GM06990 (cell line): Measurements from ENCODE around the gene STRIT1.

Source experiments
- DNase-seq: peaks from one replicate; pipeline ENCODE4 v3.0.0-alpha.2; 2011; ENCODE audit not compliant: insufficient read length; ENCODE audit errors: extremely low read depth
- H3K27me3 ChIP-seq: replicated peaks from 2 replicates; pipeline ENCODE4 v1.6.0; 2011; ENCODE audit warnings: low read length; ENCODE audit not compliant: control insufficient read depth, insufficient read depth
- H3K36me3 ChIP-seq: 2 replicates; pipeline ENCODE4 v1.5.1; 2011; ENCODE audit warnings: low read length; ENCODE audit not compliant: control insufficient read depth, insufficient read depth
- H3K4me3 ChIP-seq: replicated peaks from 2 replicates; pipeline ENCODE4 v1.5.1; 2011; ENCODE audit warnings: low read depth, mild to moderate bottlenecking, control low read depth, low read length
- CTCF ChIP-seq: IDR thresholded peaks from 2 replicates; pipeline ENCODE4 v1.5.1; 2011; ENCODE audit warnings: low read length, control low read depth, mild to moderate bottlenecking, inconsistent platforms; ENCODE audit not compliant: insufficient read depth, poor library complexity, severe bottlenecking

Gene STRIT1

GRCh38 chr3:155313916-155314315 lies 20.4 kb upstream of the STRIT1 start:
- no peak for TF ChIP-seq CTCF
- Histone ChIP-seq H3K27me3 (no peaks in the 10 kb centered on the region), H3K4me3 (no peak overlapping the region), H3K36me3 (no peaks in the 10 kb centered on the region)
- DNase-seq = no peak

DNA sequence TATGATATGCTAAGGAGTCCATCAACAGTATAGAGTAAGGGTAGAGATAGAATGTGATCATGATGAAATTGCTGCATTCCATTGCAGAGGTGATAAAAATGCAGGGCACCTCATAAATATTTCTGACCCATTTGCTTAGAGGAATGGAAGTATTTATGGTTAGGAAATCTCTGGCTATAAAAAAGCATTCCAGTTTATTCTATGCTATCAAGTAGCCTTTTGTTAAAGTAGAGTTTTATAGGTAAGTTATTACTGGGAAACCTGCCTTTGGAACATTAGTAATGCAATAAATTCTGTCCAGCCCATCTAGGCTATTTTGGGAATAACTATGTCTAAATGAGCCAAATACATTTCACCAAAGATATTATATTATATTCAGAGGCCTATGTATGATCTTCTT lies 19.8 kb upstream of the STRIT1 start:
- no peaks in the 10 kb centered on the region for H3K27me3 ChIP-seq
- TF ChIP-seq CTCF = no peak
- no peaks in the 10 kb centered on the region for H3K36me3 ChIP-seq
- H3K4me3 ChIP-seq = no peak overlapping the region
- no peak for DNase-seq

DNA sequence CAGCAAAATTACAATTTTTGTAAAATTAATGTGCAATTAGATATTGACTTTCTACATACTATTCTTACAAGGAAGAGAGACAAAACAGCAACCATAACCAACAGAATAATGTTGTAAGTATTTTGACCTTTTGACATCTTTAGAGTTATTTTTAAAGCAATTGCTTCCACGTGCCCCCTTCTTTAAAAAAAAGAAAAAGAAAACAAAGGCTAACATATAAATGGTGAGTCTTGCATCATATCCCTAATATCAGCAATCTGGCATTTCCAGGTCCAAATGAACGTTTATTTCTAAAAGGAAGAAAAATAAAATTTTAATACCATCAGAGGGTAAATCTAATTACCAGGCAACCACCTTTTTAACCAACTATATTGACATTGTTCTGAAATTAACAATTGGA lies 19.3 kb upstream of the STRIT1 start:
- DNase-seq = no peak
- Histone ChIP-seq H3K36me3 (no peaks in the 10 kb centered on the region), H3K27me3 (no peaks in the 10 kb centered on the region), H3K4me3 (no peak overlapping the region)
- no peak for TF ChIP-seq CTCF

- no peaks in the 10 kb centered on the region for H3K27me3 ChIP-seq
- DNase-seq = no peak
- no peaks in the 10 kb centered on the region for H3K36me3 ChIP-seq
- no peak overlapping the region for H3K4me3 ChIP-seq
- TF ChIP-seq CTCF = no peak
Measured at GRCh38 chr3:155309581-155309980, 16.1 kb upstream of the STRIT1 start.

GRCh38 chr3:155308831-155309230 lies 15.3 kb upstream of the STRIT1 start:
- DNase-seq = no peak
- Histone ChIP-seq H3K36me3 (no peaks in the 10 kb centered on the region), H3K27me3 (no peaks in the 10 kb centered on the region), H3K4me3 (no peak overlapping the region)
- no peak for TF ChIP-seq CTCF

DNA sequence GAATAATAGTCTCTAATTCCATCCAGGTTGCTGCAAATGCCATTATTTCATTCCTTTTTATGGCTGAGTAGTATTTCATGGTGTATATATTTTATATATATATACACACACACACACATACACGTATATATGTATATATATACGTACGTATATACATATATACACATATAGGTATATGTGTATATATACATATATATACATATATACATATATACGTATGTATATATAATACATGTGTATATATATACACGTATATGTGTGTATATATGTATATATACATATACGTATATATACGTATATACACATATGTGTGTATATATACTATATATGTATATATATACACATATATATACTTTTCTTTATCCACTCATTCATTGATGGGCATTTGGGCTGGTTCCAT lies 13.7 kb upstream of the STRIT1 start:
- no peaks in the 10 kb centered on the region for H3K27me3 ChIP-seq
- no peak for TF ChIP-seq CTCF
- no peak overlapping the region for H3K4me3 ChIP-seq

More for the DNA sequence above, 13.7 kb upstream of the STRIT1 start:
- no peak for DNase-seq
- H3K36me3 ChIP-seq = no peaks in the 10 kb centered on the region
